ENCODE results near the gene TMC8. TPM values are rescaled to one million over a fixed set of nuclear protein-coding genes. Genes with fewer than 3 reads are reported as not detected.

The TMC8 gene
- total and polyA plus RNA-seq, 4 donors: 1.3 to 14.5 (median 5.0) TPM

- 24% methylated on average over 25 of the region's 25 CpGs for WGBS
- no peaks in the 10 kb centered on the region for H3K27me3 ChIP-seq (ENCODE audit: control insufficient read depth in 4 of 4, insufficient read depth in 4 of 4, low read length in 3 of 4)
- peak overlapping the region; percentile 80 to 81 for H3K27ac ChIP-seq (ENCODE audit: low read depth in 1 of 2, low read length in 2 of 2)
- H3K36me3 ChIP-seq (ENCODE audit: control insufficient read depth in 4 of 4, insufficient read depth in 3 of 4, low read depth in 1 of 4, low read length in 3 of 4): peaks cover 0 to 3% (median 0%) of the 10 kb centered on the region in 4 donors
- peak in 1 of 2 donors; percentile 33 for TF ChIP-seq RAD21 (IDR thresholded peaks at IDR 0.05)
- peak; percentile 54 to 65 for TF ChIP-seq RXRA (IDR thresholded peaks at IDR 0.05)
- TF ChIP-seq SP1 (IDR thresholded peaks at IDR 0.05): peak; percentile 59
- peak in 1 of 2 donors; percentile 70 for TF ChIP-seq HNF4A (conservative IDR thresholded peaks at IDR 0.05)
- TF ChIP-seq NR2F2 (IDR thresholded peaks at IDR 0.05): peak; percentile 98
- TF ChIP-seq HNF4G (IDR thresholded peaks at IDR 0.05): peak; percentile 11
- no peak for TF ChIP-seq FOXA2 (IDR thresholded peaks at IDR 0.05)
- no peak for TF ChIP-seq MAX (IDR thresholded peaks at IDR 0.05)
- TF ChIP-seq GABPA (IDR thresholded peaks at IDR 0.05 in 1 of 2, conservative IDR thresholded peaks at IDR 0.05 in 1 of 2): peak in 1 of 2 donors; percentile 48
- no peak overlapping the region for H3K9ac ChIP-seq (ENCODE audit: low read depth in 1 of 2, low read length in 2 of 2)
- H3K4me3 ChIP-seq (ENCODE audit: low read depth in 1 of 3, low read length in 3 of 3): peak overlapping the region; percentile 18 to 68 (median 23)
- peaks cover 3 to 37% (median 15%) of the 10 kb centered on the region in 4 donors for H3K4me1 ChIP-seq (ENCODE audit: control insufficient read depth in 4 of 4, insufficient read depth in 4 of 4, low read length in 3 of 4)
- no peaks in the 10 kb centered on the region for H3K9me3 ChIP-seq (ENCODE audit: control insufficient read depth in 4 of 4, low read length in 3 of 4)
- DNase-seq (ENCODE audit: low spot score): no peak
These were observed 3.2 kb upstream of the TMC8 start for GRCh38 chr17:78127239-78127887.

- Histone ChIP-seq H3K36me3 (ENCODE audit: control insufficient read depth in 4 of 4, insufficient read depth in 3 of 4, low read depth in 1 of 4, low read length in 3 of 4) (peaks cover 0 to 3% (median 0%) of the 10 kb centered on the region in 4 donors), H3K27ac (ENCODE audit: low read depth in 1 of 2, low read length in 2 of 2) (peak overlapping the region; percentile 80 to 81), H3K27me3 (ENCODE audit: control insufficient read depth in 4 of 4, insufficient read depth in 4 of 4, low read length in 3 of 4) (no peaks in the 10 kb centered on the region), H3K9me3 (ENCODE audit: control insufficient read depth in 4 of 4, low read length in 3 of 4) (no peaks in the 10 kb centered on the region), H3K4me1 (ENCODE audit: control insufficient read depth in 4 of 4, insufficient read depth in 4 of 4, low read length in 3 of 4) (peaks cover 3 to 37% (median 15%) of the 10 kb centered on the region in 4 donors), H3K4me3 (ENCODE audit: low read depth in 1 of 3, low read length in 3 of 3) (peak overlapping the region; percentile 42 to 68 (median 48)), H3K9ac (ENCODE audit: low read depth in 1 of 2, low read length in 2 of 2) (no peak overlapping the region)
- 5% methylated on average over 39 of the region's 39 CpGs for WGBS
- DNase-seq (ENCODE audit: low spot score): no peak
- TF ChIP-seq NR2F2 (IDR thresholded peaks at IDR 0.05): no peak
- no peak for TF ChIP-seq FOXA1 (IDR thresholded peaks at IDR 0.05)
- TF ChIP-seq JUND (IDR thresholded peaks at IDR 0.05): no peak
- no peak for TF ChIP-seq MAX (IDR thresholded peaks at IDR 0.05)
- TF ChIP-seq HNF4G (IDR thresholded peaks at IDR 0.05): no peak
- no peak for TF ChIP-seq FOXA2 (IDR thresholded peaks at IDR 0.05)
- no peak for TF ChIP-seq CTCF (IDR thresholded peaks at IDR 0.05; ENCODE audit: low read depth, low read length, missing input control)
- TF ChIP-seq GABPA (IDR thresholded peaks at IDR 0.05 in 1 of 2, conservative IDR thresholded peaks at IDR 0.05 in 1 of 2): no peak
- no peak for TF ChIP-seq REST (IDR thresholded peaks at IDR 0.05)
- no peak for TF ChIP-seq RXRA (IDR thresholded peaks at IDR 0.05)
- no peak for TF ChIP-seq ATF3 (IDR thresholded peaks at IDR 0.05)
- TF ChIP-seq HNF4A (conservative IDR thresholded peaks at IDR 0.05): no peak
- no peak for TF ChIP-seq ZBTB33 (IDR thresholded peaks at IDR 0.05)
These were observed 2.6 kb upstream of the TMC8 start for GRCh38 chr17:78127888-78128550.

Measured in liver (tissue), 9 donors.